ENCODE data around the gene TEX52. TPM values are rescaled to one million over a fixed set of nuclear protein-coding genes. Genes with fewer than 3 reads are reported as not detected.

The TEX52 gene
- total RNA-seq: not detected in 2 replicates

GRCh38 chr12:2857021-2857431 lies at the start of gene TEX52:
TEX52 (minus strand) TSS chr12:2857039; CDS start chr12:2857026, 13 bp downstream.
- intact Hi-C loops (cut with micrococcal nuclease): no loop called here
- H3K27me3 Mint-ChIP-seq (ENCODE audit: low read depth): no peaks in the 10 kb centered on the region
- peak within 1 kb of the TSS; percentile 33 for H3K27ac Mint-ChIP-seq
- no peak within 1 kb of the TSS for H3K4me3 Mint-ChIP-seq (ENCODE audit: low read depth)
- no peaks in the 10 kb centered on the region for H3K9me3 Mint-ChIP-seq
- H3K36me3 Mint-ChIP-seq (ENCODE audit: low read depth): peaks cover 35% of the 10 kb centered on the region
- H3K4me1 Mint-ChIP-seq (ENCODE audit: low read depth): peaks cover 1% of the 10 kb centered on the region
- DNase-seq (ENCODE audit: low spot score): no peak

GRCh38 chr12:2904260-2904659 lies 47.4 kb upstream of the TEX52 start:
- H3K4me3 Mint-ChIP-seq (ENCODE audit: low read depth): no peak overlapping the region
- intact Hi-C loops (cut with micrococcal nuclease): no loop called here

GRCh38 chr12:2902272-2902880 lies 45.5 kb upstream of the TEX52 start:
- Mint-ChIP-seq H3K36me3 (ENCODE audit: low read depth) (no peaks in the 10 kb centered on the region), H3K4me3 (ENCODE audit: low read depth) (no peak overlapping the region), H3K27me3 (ENCODE audit: low read depth) (no peaks in the 10 kb centered on the region), H3K4me1 (ENCODE audit: low read depth) (no peaks in the 10 kb centered on the region), H3K27ac (no peak overlapping the region), H3K9me3 (no peaks in the 10 kb centered on the region)
- no peak for DNase-seq (ENCODE audit: low spot score)
- intact Hi-C loops (cut with micrococcal nuclease): no loop called here

More at GRCh38 chr12:2904260-2904659, 47.4 kb upstream of the TEX52 start:
- DNase-seq (ENCODE audit: low spot score): no peak
- H3K36me3 Mint-ChIP-seq (ENCODE audit: low read depth): no peaks in the 10 kb centered on the region
- H3K4me1 Mint-ChIP-seq (ENCODE audit: low read depth): no peaks in the 10 kb centered on the region
- H3K9me3 Mint-ChIP-seq: no peaks in the 10 kb centered on the region
- H3K27me3 Mint-ChIP-seq (ENCODE audit: low read depth): no peaks in the 10 kb centered on the region
- H3K27ac Mint-ChIP-seq: no peak overlapping the region

GRCh38 chr12:2900642-2901041 lies 43.8 kb upstream of the TEX52 start:
- intact Hi-C loops (cut with micrococcal nuclease): no loop called here
- no peak for DNase-seq (ENCODE audit: low spot score)
- no peaks in the 10 kb centered on the region for H3K9me3 Mint-ChIP-seq
- no peaks in the 10 kb centered on the region for H3K27me3 Mint-ChIP-seq (ENCODE audit: low read depth)
- no peak overlapping the region for H3K27ac Mint-ChIP-seq
- H3K4me3 Mint-ChIP-seq (ENCODE audit: low read depth): no peak overlapping the region
- H3K4me1 Mint-ChIP-seq (ENCODE audit: low read depth): peaks cover under 1% of the 10 kb centered on the region
- no peaks in the 10 kb centered on the region for H3K36me3 Mint-ChIP-seq (ENCODE audit: low read depth)

- intact Hi-C loops (cut with micrococcal nuclease): no loop called here
- H3K4me3 Mint-ChIP-seq (ENCODE audit: low read depth): no peak overlapping the region
- H3K27ac Mint-ChIP-seq: no peak overlapping the region
- H3K27me3 Mint-ChIP-seq (ENCODE audit: low read depth): no peaks in the 10 kb centered on the region
- DNase-seq (ENCODE audit: low spot score): no peak
- no peaks in the 10 kb centered on the region for H3K9me3 Mint-ChIP-seq
- peaks cover 2% of the 10 kb centered on the region for H3K4me1 Mint-ChIP-seq (ENCODE audit: low read depth)
- no peaks in the 10 kb centered on the region for H3K36me3 Mint-ChIP-seq (ENCODE audit: low read depth)
Observed at GRCh38 chr12:2897418-2897817, 40.6 kb upstream of the TEX52 start.

- H3K4me1 Mint-ChIP-seq (ENCODE audit: low read depth): peaks cover 9% of the 10 kb centered on the region
- H3K9me3 Mint-ChIP-seq: no peaks in the 10 kb centered on the region
- H3K27me3 Mint-ChIP-seq (ENCODE audit: low read depth): no peaks in the 10 kb centered on the region
- intact Hi-C loops (cut with micrococcal nuclease): no loop called here
- H3K27ac Mint-ChIP-seq: no peak overlapping the region
- H3K36me3 Mint-ChIP-seq (ENCODE audit: low read depth): no peaks in the 10 kb centered on the region
- H3K4me3 Mint-ChIP-seq (ENCODE audit: low read depth): no peak overlapping the region
- no peak for DNase-seq (ENCODE audit: low spot score)
Observed at GRCh38 chr12:2895511-2895910, 38.7 kb upstream of the TEX52 start.

GRCh38 chr12:2895051-2895451 lies 38.2 kb upstream of the TEX52 start:
- intact Hi-C loops (cut with micrococcal nuclease): no loop called here
- Mint-ChIP-seq H3K4me3 (ENCODE audit: low read depth) (no peak overlapping the region), H3K27me3 (ENCODE audit: low read depth) (no peaks in the 10 kb centered on the region), H3K9me3 (no peaks in the 10 kb centered on the region), H3K27ac (no peak overlapping the region), H3K36me3 (ENCODE audit: low read depth) (no peaks in the 10 kb centered on the region), H3K4me1 (ENCODE audit: low read depth) (peaks cover 13% of the 10 kb centered on the region)
- no peak for DNase-seq (ENCODE audit: low spot score)

GRCh38 chr12:2893007-2893406 lies 36.2 kb upstream of the TEX52 start:
- Mint-ChIP-seq H3K4me1 (ENCODE audit: low read depth) (peaks cover 25% of the 10 kb centered on the region), H3K9me3 (no peaks in the 10 kb centered on the region), H3K4me3 (ENCODE audit: low read depth) (peak overlapping the region; percentile 37), H3K36me3 (ENCODE audit: low read depth) (peaks cover 10% of the 10 kb centered on the region), H3K27ac (no peak overlapping the region), H3K27me3 (ENCODE audit: low read depth) (no peaks in the 10 kb centered on the region)
- intact Hi-C loops (cut with micrococcal nuclease): no loop called here
- no peak for DNase-seq (ENCODE audit: low spot score)

- intact Hi-C loops (cut with micrococcal nuclease): no loop called here
- Mint-ChIP-seq H3K36me3 (ENCODE audit: low read depth) (peaks cover 17% of the 10 kb centered on the region), H3K4me3 (ENCODE audit: low read depth) (no peak overlapping the region), H3K9me3 (no peaks in the 10 kb centered on the region), H3K27ac (no peak overlapping the region), H3K4me1 (ENCODE audit: low read depth) (peaks cover 25% of the 10 kb centered on the region), H3K27me3 (ENCODE audit: low read depth) (no peaks in the 10 kb centered on the region)
- no peak for DNase-seq (ENCODE audit: low spot score)
Observed at GRCh38 chr12:2892246-2892645, 35.4 kb upstream of the TEX52 start.

GRCh38 chr12:2891240-2892053 lies 34.6 kb upstream of the TEX52 start:
- no peak for DNase-seq (ENCODE audit: low spot score)
- no peaks in the 10 kb centered on the region for H3K9me3 Mint-ChIP-seq
- H3K27me3 Mint-ChIP-seq (ENCODE audit: low read depth): no peaks in the 10 kb centered on the region
- H3K4me1 Mint-ChIP-seq (ENCODE audit: low read depth): peaks cover 25% of the 10 kb centered on the region
- no peak overlapping the region for H3K27ac Mint-ChIP-seq
- intact Hi-C loops (cut with micrococcal nuclease): no loop called here
- H3K36me3 Mint-ChIP-seq (ENCODE audit: low read depth): peaks cover 21% of the 10 kb centered on the region
- H3K4me3 Mint-ChIP-seq (ENCODE audit: low read depth): peak overlapping the region; percentile 93

GRCh38 chr12:2890388-2891239 lies 33.8 kb upstream of the TEX52 start, which contains the start of gene TULP3:
TULP3 (plus strand) TSS chr12:2890891; CDS start chr12:2890948, 57 bp downstream.
- Mint-ChIP-seq H3K4me3 (ENCODE audit: low read depth) (peak within 1 kb of the TSS; percentile 93), H3K36me3 (ENCODE audit: low read depth) (peaks cover 26% of the 10 kb centered on the region), H3K27ac (peak within 1 kb of the TSS; percentile 93), H3K9me3 (no peaks in the 10 kb centered on the region), H3K4me1 (ENCODE audit: low read depth) (peaks cover 25% of the 10 kb centered on the region), H3K27me3 (ENCODE audit: low read depth) (no peaks in the 10 kb centered on the region)
- peak; percentile 96 for DNase-seq (ENCODE audit: low spot score)
- intact Hi-C loops (cut with micrococcal nuclease): loop anchor here (1.0 kb wide), 2 partner anchors 13 to 95 kb away; partner anchors contain the start of genes FOXM1 and RHNO1

- peaks cover 25% of the 10 kb centered on the region for H3K4me1 Mint-ChIP-seq (ENCODE audit: low read depth)
- peak overlapping the region; percentile 93 for H3K27ac Mint-ChIP-seq
- H3K4me3 Mint-ChIP-seq (ENCODE audit: low read depth): peak overlapping the region; percentile 93
- no peaks in the 10 kb centered on the region for H3K9me3 Mint-ChIP-seq
- no peaks in the 10 kb centered on the region for H3K27me3 Mint-ChIP-seq (ENCODE audit: low read depth)
- intact Hi-C loops (cut with micrococcal nuclease): loop anchor here (1.0 kb wide), 2 partner anchors 13 to 95 kb away; partner anchors contain the start of genes FOXM1 and RHNO1
- H3K36me3 Mint-ChIP-seq (ENCODE audit: low read depth): peaks cover 30% of the 10 kb centered on the region
- DNase-seq (ENCODE audit: low spot score): no peak
Observed at GRCh38 chr12:2890001-2890387, 33.2 kb upstream of the TEX52 start.

Data from activated T-helper 2 cell treated with anti-CD3 and anti-CD28 coated beads, Interferon-gamma antibody, Interleukin-2, Interleukin-4, amounts not matched to agents 10 μg/mL and 5 μg/mL and 100 μg/mL, durations not matched to agents 14 hours and 24 hours and 36 hours (primary cell).